ENCODE measurements around the gene LRP1B.
A peak's percentile ranks its signal among the peaks of the same experiment; 100 is the strongest.

LRP1B gene

GRCh38 chr2:140362361-140362760 lies 1768.5 kb downstream of the LRP1B start:
- H3K36me3 ChIP-seq (ENCODE audit: control insufficient read depth, insufficient read depth, low read length), result no peaks in the 10 kb centered on the region
- H3K4me2 ChIP-seq (ENCODE audit: low read length), result no peak overlapping the region
- H2AK5ac ChIP-seq (ENCODE audit: low read length), result no peak overlapping the region
- H2BK15ac ChIP-seq (replicated peaks; ENCODE audit: low read depth), result no peak overlapping the region
- H2BK120ac ChIP-seq (ENCODE audit: low read depth, low read length), result no peak overlapping the region
- H3K56ac ChIP-seq (ENCODE audit: low read length), result no peak overlapping the region
- H3K4me3 ChIP-seq (ENCODE audit: low read length), result no peak overlapping the region
- DNase-seq, result no peak
- H3K27me3 ChIP-seq (ENCODE audit: insufficient read depth, low read length, poor library complexity), result no peaks in the 10 kb centered on the region
- no peak overlapping the region for H4K8ac ChIP-seq (ENCODE audit: low read depth, low read length)
- H2BK5ac ChIP-seq (ENCODE audit: low read length), result no peak overlapping the region
- H3K27ac ChIP-seq (ENCODE audit: low read depth, low read length), result no peak overlapping the region
- no peak overlapping the region for H4K5ac ChIP-seq (ENCODE audit: low read length)
- no peaks in the 10 kb centered on the region for H3K79me2 ChIP-seq (ENCODE audit: control insufficient read depth, insufficient read depth, low read length)
- no peaks in the 10 kb centered on the region for H3K79me1 ChIP-seq (ENCODE audit: low read length)
- no peak overlapping the region for H3K18ac ChIP-seq (ENCODE audit: low read length)
- no peak overlapping the region for H3K9ac ChIP-seq (ENCODE audit: low read length)
- no peaks in the 10 kb centered on the region for H3K4me1 ChIP-seq (ENCODE audit: control insufficient read depth, low read depth, low read length)
- no peak overlapping the region for H3K4ac ChIP-seq (ENCODE audit: low read depth, low read length)
- no peak overlapping the region for H3K23ac ChIP-seq (ENCODE audit: low read length)
- WGBS (ENCODE audit: extremely low coverage, insufficient coverage, low lambda C conversion rate), result no CpG with 5 or more reads among the region's 1 CpG

DNA sequence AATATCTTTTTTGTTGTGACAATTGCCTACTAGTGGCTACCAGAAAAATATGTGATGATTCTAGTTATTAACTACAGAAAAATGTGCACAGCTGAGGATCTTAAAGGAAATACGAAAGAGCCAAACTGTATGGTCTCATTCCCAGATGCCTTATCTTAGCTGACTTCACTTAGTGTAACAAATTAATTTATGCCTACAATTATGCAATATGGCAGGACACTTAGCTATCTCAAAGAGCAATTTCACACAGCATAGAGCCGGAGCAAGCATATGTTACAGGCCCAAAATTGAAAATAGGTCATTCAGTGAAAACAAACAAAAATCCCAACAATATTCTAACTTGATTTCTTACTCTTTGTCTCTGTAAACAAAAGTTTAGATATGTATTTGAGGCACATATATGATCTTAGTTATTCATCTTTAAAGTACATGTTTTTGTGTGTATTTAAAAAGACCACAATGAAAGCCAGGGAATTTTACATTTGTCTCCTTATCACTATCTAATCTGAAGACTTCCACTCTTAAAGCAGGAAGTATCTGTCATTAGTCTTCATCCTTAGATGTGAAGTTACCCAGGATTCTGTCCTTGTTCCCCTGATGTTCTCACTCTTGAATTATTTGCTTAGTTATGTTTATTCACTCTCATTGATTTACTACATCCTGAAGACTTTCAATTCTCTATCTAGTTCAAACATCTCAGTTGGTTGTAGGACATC lies 1771.6 kb downstream of the LRP1B start:
- H3K27ac ChIP-seq (ENCODE audit: low read depth, low read length), result no peak overlapping the region
- no peak overlapping the region for H2BK15ac ChIP-seq (replicated peaks; ENCODE audit: low read depth)
- no peaks in the 10 kb centered on the region for H3K79me2 ChIP-seq (ENCODE audit: control insufficient read depth, insufficient read depth, low read length)
- no peak overlapping the region for H2BK5ac ChIP-seq (ENCODE audit: low read length)
- no peak overlapping the region for H3K4me2 ChIP-seq (ENCODE audit: low read length)
- H3K23ac ChIP-seq (ENCODE audit: low read length), result no peak overlapping the region
- no peak overlapping the region for H3K56ac ChIP-seq (ENCODE audit: low read length)
- no peak overlapping the region for H3K9ac ChIP-seq (ENCODE audit: low read length)
- DNase-seq, result no peak
- no peak overlapping the region for H2BK120ac ChIP-seq (ENCODE audit: low read depth, low read length)
- no peak overlapping the region for H3K4ac ChIP-seq (ENCODE audit: low read depth, low read length)
- H3K4me1 ChIP-seq (ENCODE audit: control insufficient read depth, low read depth, low read length), result no peaks in the 10 kb centered on the region
- no peak overlapping the region for H3K18ac ChIP-seq (ENCODE audit: low read length)
- no peak overlapping the region for H2AK5ac ChIP-seq (ENCODE audit: low read length)
- whole genome bisulfite sequencing (ENCODE audit: extremely low coverage, insufficient coverage, low lambda C conversion rate), result no CpG with 5 or more reads among the region's 2 CpGs
- H4K5ac ChIP-seq (ENCODE audit: low read length), result no peak overlapping the region
- no peak overlapping the region for H3K4me3 ChIP-seq (ENCODE audit: low read length)
- no peak overlapping the region for H4K8ac ChIP-seq (ENCODE audit: low read depth, low read length)
- H3K27me3 ChIP-seq (ENCODE audit: insufficient read depth, low read length, poor library complexity), result no peaks in the 10 kb centered on the region
- H3K36me3 ChIP-seq (ENCODE audit: control insufficient read depth, insufficient read depth, low read length), result no peaks in the 10 kb centered on the region
- H3K79me1 ChIP-seq (ENCODE audit: low read length), result no peaks in the 10 kb centered on the region

DNA sequence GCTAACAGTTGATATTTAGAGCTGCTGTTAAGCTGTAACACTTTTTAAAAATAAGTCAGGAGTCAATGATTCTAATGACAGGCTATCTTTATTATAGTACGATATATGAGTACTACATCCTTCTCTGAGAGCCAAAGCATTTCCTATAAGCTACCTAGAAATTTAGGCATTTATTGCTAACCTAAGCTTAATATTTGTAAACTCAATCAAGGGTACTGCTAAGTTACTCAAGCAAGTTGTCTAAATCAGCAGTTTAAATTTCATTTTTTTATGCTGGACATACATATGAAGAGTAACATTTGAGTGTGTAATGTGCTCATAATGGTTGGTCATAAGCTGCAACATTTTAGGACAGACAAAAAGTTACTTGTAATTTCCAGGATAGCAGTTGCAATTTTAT lies 1774.1 kb downstream of the LRP1B start:
- Histone ChIP-seq H4K8ac (ENCODE audit: low read depth, low read length) (no peak overlapping the region), H3K36me3 (ENCODE audit: control insufficient read depth, insufficient read depth, low read length) (no peaks in the 10 kb centered on the region), H3K23ac (ENCODE audit: low read length) (no peak overlapping the region), H2BK5ac (ENCODE audit: low read length) (no peak overlapping the region), H4K5ac (ENCODE audit: low read length) (no peak overlapping the region), H3K4me2 (ENCODE audit: low read length) (no peak overlapping the region), H3K4me3 (ENCODE audit: low read length) (no peak overlapping the region), H3K4ac (ENCODE audit: low read depth, low read length) (no peak overlapping the region), H3K18ac (ENCODE audit: low read length) (no peak overlapping the region), H3K4me1 (ENCODE audit: control insufficient read depth, low read depth, low read length) (no peaks in the 10 kb centered on the region), H3K79me1 (ENCODE audit: low read length) (no peaks in the 10 kb centered on the region), H3K79me2 (ENCODE audit: control insufficient read depth, insufficient read depth, low read length) (no peaks in the 10 kb centered on the region), H2AK5ac (ENCODE audit: low read length) (no peak overlapping the region), H3K9ac (ENCODE audit: low read length) (no peak overlapping the region), H3K27ac (ENCODE audit: low read depth, low read length) (no peak overlapping the region), H2BK120ac (ENCODE audit: low read depth, low read length) (no peak overlapping the region), H2BK15ac (replicated peaks; ENCODE audit: low read depth) (no peak overlapping the region), H3K27me3 (ENCODE audit: insufficient read depth, low read length, poor library complexity) (no peaks in the 10 kb centered on the region), H3K56ac (ENCODE audit: low read length) (no peak overlapping the region)
- no CpG with 5 or more reads among the region's 1 CpG for WGBS (ENCODE audit: extremely low coverage, insufficient coverage, low lambda C conversion rate)
- no peak for DNase-seq

DNA sequence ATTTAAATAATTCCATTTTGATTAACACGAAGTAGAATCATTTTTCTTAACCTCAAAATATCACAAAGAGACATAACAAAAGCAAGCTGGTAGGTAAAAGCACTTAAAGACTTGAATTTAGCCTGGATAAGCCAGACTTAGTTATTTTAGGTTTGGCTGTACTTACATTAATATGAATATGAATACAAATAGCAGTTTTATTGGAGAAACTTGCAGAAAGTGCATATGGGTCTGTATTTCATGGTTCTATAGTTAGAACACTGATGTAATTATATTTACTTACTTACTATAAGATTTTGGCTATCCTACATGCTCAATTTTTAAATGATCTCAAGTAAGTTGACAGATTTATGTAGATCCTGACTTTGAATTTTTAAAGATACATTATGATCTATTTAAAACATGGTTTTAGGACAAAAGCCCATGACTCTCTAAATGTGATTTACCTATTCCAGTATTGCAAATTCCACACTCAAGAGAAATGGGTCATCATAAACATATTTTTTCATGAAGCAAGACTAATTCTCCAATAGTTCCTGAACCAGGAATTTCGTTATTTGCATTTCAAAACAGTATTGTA lies 1775.2 kb downstream of the LRP1B start:
- WGBS (ENCODE audit: extremely low coverage, insufficient coverage, low lambda C conversion rate), result no CpG with 5 or more reads among the region's 2 CpGs
- Histone ChIP-seq H3K4me2 (ENCODE audit: low read length) (no peak overlapping the region), H3K18ac (ENCODE audit: low read length) (no peak overlapping the region), H4K5ac (ENCODE audit: low read length) (no peak overlapping the region), H3K56ac (ENCODE audit: low read length) (no peak overlapping the region), H3K23ac (ENCODE audit: low read length) (no peak overlapping the region), H3K27ac (ENCODE audit: low read depth, low read length) (no peak overlapping the region), H3K79me2 (ENCODE audit: control insufficient read depth, insufficient read depth, low read length) (no peaks in the 10 kb centered on the region), H3K27me3 (ENCODE audit: insufficient read depth, low read length, poor library complexity) (no peaks in the 10 kb centered on the region), H2AK5ac (ENCODE audit: low read length) (no peak overlapping the region), H4K8ac (ENCODE audit: low read depth, low read length) (no peak overlapping the region), H3K4me1 (ENCODE audit: control insufficient read depth, low read depth, low read length) (no peaks in the 10 kb centered on the region), H3K4ac (ENCODE audit: low read depth, low read length) (no peak overlapping the region), H3K9ac (ENCODE audit: low read length) (no peak overlapping the region), H2BK15ac (replicated peaks; ENCODE audit: low read depth) (no peak overlapping the region), H3K4me3 (ENCODE audit: low read length) (no peak overlapping the region), H3K36me3 (ENCODE audit: control insufficient read depth, insufficient read depth, low read length) (no peaks in the 10 kb centered on the region), H3K79me1 (ENCODE audit: low read length) (no peaks in the 10 kb centered on the region), H2BK5ac (ENCODE audit: low read length) (no peak overlapping the region), H2BK120ac (ENCODE audit: low read depth, low read length) (no peak overlapping the region)
- no peak for DNase-seq

GRCh38 chr2:140354544-140354943 lies 1776.3 kb downstream of the LRP1B start:
- Histone ChIP-seq H3K79me2 (ENCODE audit: control insufficient read depth, insufficient read depth, low read length) (no peaks in the 10 kb centered on the region), H3K18ac (ENCODE audit: low read length) (no peak overlapping the region), H2BK120ac (ENCODE audit: low read depth, low read length) (peak overlapping the region; percentile 45), H3K56ac (ENCODE audit: low read length) (no peak overlapping the region), H3K4me1 (ENCODE audit: control insufficient read depth, low read depth, low read length) (no peaks in the 10 kb centered on the region), H3K4me3 (ENCODE audit: low read length) (no peak overlapping the region), H2AK5ac (ENCODE audit: low read length) (no peak overlapping the region), H3K27me3 (ENCODE audit: insufficient read depth, low read length, poor library complexity) (no peaks in the 10 kb centered on the region), H3K4ac (ENCODE audit: low read depth, low read length) (no peak overlapping the region), H2BK15ac (replicated peaks; ENCODE audit: low read depth) (no peak overlapping the region), H4K8ac (ENCODE audit: low read depth, low read length) (no peak overlapping the region), H3K36me3 (ENCODE audit: control insufficient read depth, insufficient read depth, low read length) (no peaks in the 10 kb centered on the region), H3K9ac (ENCODE audit: low read length) (no peak overlapping the region), H2BK5ac (ENCODE audit: low read length) (no peak overlapping the region), H3K4me2 (ENCODE audit: low read length) (no peak overlapping the region), H3K23ac (ENCODE audit: low read length) (no peak overlapping the region), H4K5ac (ENCODE audit: low read length) (no peak overlapping the region), H3K27ac (ENCODE audit: low read depth, low read length) (no peak overlapping the region), H3K79me1 (ENCODE audit: low read length) (no peaks in the 10 kb centered on the region)
- peak; percentile 59 for DNase-seq
- no CpG with 5 or more reads among the region's 2 CpGs for WGBS (ENCODE audit: extremely low coverage, insufficient coverage, low lambda C conversion rate)

DNA sequence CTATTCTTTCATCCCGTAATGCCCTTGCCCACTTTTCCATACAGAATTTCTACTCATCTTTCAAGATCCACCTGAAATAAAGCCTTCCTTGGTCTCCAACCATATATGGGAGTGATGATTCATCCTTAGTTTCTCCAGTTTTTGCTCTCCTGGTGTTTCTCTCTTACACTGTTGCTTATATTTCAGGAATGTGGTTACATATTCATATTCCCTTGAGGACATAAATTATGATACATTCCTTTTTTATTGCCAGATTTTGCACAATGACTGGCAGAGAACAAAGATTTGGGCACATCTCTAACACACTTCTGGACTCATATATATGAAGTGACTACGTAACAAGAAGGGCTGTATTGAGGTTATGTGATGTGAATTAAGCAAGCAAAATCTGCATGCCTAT lies 1777.3 kb downstream of the LRP1B start:
- Histone ChIP-seq H3K27me3 (ENCODE audit: insufficient read depth, low read length, poor library complexity) (no peaks in the 10 kb centered on the region), H3K56ac (ENCODE audit: low read length) (no peak overlapping the region), H3K27ac (ENCODE audit: low read depth, low read length) (no peak overlapping the region), H2BK15ac (replicated peaks; ENCODE audit: low read depth) (no peak overlapping the region), H3K4me3 (ENCODE audit: low read length) (no peak overlapping the region), H3K4me1 (ENCODE audit: control insufficient read depth, low read depth, low read length) (peaks cover 2% of the 10 kb centered on the region), H2BK120ac (ENCODE audit: low read depth, low read length) (no peak overlapping the region), H3K4ac (ENCODE audit: low read depth, low read length) (no peak overlapping the region), H4K5ac (ENCODE audit: low read length) (no peak overlapping the region), H3K4me2 (ENCODE audit: low read length) (no peak overlapping the region), H4K8ac (ENCODE audit: low read depth, low read length) (no peak overlapping the region), H3K9ac (ENCODE audit: low read length) (no peak overlapping the region), H3K79me2 (ENCODE audit: control insufficient read depth, insufficient read depth, low read length) (no peaks in the 10 kb centered on the region), H3K79me1 (ENCODE audit: low read length) (no peaks in the 10 kb centered on the region), H3K23ac (ENCODE audit: low read length) (no peak overlapping the region), H2AK5ac (ENCODE audit: low read length) (no peak overlapping the region), H2BK5ac (ENCODE audit: low read length) (no peak overlapping the region), H3K18ac (ENCODE audit: low read length) (no peak overlapping the region), H3K36me3 (ENCODE audit: control insufficient read depth, insufficient read depth, low read length) (no peaks in the 10 kb centered on the region)
- WGBS (ENCODE audit: extremely low coverage, insufficient coverage, low lambda C conversion rate), result no CpG with 5 or more reads among the region's 2 CpGs
- no peak for DNase-seq
